HG03439 (cell line): ENCODE results near the gene SALL3.

Source experiments
- ATAC-seq: cut with Tn5 transposase; IDR thresholded peaks from one replicate; pipeline ENCODE4 v1.9.1; 2021; ENCODE audit warnings: mild to moderate bottlenecking, moderate library complexity; ENCODE audit not compliant: unreplicated experiment

The SALL3 gene

DNA sequence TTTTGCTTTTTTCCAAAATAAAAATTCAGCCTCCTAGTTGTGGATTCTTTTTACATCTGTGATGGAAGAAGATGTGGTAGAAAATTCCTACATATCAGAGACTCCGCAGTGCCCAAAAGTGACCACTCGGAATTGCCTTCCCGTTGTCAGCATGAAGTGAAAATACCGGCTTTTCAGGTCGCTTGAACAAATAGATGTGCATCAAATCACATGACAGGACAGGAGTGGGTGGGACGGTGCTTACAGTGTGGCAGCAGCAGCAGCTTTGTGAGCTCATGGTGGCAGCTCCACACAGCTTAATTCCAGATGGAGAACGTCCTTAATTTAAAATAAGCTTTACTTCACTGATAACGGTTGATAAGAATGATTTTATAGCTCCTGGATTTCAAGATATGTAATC, 20.3 kb downstream of the SALL3 start:
- ATAC-seq, result no peak

DNA sequence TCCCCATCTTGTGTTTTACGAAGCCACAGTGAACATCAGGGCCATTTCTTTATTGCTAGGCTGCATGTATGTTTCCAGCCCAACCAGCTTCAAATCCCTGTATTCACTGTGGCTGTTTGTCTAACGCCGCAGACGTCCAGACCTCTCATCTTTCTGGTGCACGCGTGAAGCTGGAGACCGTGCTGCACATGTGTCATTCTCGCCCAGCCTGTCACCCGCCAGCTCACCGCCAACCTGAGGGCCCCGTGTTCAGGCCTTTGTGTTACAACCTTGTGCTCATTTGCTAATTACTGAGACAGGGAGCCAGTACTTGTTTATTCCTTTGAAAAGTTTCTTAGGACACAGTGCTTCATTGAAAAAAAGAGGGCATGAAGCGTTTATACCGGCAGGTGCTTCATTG, 21.4 kb downstream of the SALL3 start:
- ATAC-seq, result no peak

DNA sequence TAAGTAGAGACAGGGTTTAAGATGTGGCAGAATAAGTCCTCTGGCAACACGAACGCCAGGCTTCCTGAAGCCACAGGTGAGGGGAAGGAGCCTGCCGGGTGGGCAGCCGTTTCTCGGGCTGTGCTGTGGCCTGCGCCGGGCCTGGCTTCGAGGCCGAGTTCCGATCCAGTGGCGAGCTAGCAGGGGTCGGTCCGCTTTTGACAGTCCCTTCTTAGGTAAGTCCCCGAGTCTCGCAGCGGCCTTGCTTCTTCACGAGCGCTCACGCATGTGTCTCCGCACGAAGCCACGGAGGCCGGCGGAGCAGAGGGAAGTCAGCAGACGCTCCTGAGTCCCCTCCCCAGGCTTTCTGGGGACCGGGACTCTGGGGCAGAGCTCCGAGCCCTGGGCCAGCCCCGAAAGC, 26.0 kb downstream of the SALL3 start:
- no peak for ATAC-seq

DNA sequence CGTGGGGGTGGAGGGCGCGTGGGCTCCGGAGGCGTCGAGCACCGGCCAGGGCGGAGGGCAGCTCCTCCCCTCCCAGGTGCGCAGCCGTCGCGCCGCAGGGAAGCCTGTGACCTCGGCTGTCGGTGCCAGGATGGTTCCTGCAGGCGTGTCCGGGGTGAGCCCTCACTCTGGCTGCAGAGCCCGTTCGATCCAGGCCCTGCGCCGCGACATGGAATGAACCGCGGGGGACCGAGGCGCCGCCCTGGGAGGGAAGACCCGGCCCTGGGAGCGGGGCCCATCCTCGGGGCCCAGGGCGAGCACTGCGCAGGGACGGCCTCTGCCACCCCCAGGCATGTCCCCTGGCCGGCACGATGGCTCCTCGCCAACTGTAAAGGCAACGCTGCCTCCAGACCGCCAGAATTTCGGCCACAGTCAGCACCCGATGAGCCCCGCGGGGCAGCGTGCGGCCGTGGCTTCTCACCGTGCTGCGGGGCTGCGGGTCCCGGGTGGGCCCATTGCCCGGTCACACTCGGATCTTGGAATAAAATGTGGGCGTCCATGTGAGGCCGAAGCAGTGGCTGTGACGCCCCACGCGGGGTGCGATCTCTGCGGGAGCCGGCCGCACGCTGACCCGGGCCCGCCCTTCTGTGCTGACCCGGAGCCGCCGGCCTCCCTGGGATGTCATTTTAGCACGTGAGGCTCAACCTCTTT, 26.6 kb downstream of the SALL3 start:
- ATAC-seq, result no peak

DNA sequence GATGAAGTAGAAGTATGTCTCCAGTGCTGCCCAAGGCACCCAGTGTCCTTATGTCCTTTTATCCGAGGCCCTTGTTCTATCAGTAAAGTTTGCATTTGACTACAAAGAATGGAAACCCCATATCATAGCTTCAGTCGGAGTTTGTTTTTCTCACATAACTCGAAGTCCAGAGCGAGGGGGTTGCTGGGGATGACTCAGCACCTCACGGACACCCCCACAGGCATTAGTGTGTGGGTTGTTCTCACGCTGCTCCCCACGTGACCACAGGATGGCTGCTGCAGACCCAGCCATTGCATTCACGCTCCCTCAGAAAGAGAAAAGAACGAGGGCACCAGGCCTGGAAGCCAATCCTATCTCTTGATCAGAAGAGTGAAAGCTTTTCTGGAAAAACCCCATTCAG, 27.8 kb downstream of the SALL3 start:
- ATAC-seq, result no peak

DNA sequence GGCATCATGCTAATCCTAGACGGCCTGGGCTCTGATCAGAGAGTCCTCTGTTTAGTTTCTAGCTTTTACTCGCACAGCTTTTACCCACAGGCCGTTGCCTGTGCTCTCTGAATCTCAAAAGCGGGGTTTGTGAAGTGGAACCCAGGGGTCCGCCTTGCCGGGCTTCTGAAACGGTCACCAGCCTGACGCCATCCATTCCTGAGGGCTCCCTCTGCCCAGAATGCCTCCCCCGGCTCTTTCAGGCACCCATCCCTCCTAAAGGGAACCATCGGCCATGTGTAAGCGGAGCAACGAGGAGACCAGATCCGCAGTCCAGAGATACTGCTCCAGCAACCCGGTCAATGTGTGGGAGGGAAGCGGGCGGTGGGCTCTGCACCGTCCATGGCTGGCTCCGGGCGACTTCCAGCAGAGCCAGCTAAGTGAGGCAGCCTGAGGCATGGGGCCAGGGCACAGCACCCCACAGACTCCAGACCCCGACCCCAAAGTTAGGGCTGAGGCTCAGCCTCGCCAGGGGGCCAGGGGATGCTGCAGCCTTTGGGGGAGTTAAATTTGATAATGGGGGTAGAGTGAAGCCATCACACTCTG, 28.8 kb downstream of the SALL3 start:
- no peak for ATAC-seq

DNA sequence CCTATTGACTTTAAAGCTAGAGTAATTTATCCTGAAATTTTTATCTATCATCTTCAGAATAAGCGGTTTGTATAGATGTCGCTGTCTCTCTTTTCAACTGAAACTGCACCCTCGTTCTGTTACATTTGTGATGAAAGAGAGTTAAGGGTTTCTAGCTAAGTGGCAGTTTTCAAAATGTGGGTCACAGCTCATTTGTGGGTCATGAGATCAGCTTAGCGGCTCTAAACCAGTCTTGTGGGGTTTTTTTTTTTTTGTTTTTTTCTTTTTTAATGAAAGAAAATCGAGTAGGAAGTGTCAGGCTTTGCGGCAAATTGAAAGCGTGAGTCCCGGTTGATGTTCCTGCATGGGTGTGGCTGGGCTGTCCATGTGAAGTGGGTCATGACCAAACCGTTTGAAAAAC, 31.2 kb downstream of the SALL3 start:
- ATAC-seq, result no peak

DNA sequence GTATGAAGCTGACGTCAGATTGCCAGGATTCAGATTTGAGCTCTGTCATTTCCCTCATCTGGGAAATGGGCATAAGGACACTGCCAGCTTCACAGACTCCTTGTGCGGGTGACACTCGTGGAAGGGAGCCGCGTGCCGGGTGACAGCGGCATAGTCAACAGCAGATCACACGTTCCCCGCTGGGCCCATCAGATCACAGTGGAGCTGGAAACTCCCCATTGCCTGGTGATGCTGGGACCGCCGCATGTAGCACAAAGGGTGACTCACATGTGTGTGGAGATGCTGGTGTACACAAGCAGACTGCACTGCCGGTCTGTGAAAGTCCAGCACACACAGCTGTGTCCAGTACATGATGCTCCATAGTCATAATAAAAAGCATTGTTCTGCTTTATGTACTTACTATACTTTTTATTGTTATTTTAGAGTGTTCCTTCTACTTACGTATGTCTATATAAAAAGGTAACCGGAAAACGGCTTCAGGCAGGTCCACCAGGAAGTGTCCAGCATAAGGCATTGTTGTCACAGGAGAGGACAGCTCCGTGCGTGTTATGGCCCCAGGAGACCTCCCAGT, 31.8 kb downstream of the SALL3 start:
- ATAC-seq, result no peak

DNA sequence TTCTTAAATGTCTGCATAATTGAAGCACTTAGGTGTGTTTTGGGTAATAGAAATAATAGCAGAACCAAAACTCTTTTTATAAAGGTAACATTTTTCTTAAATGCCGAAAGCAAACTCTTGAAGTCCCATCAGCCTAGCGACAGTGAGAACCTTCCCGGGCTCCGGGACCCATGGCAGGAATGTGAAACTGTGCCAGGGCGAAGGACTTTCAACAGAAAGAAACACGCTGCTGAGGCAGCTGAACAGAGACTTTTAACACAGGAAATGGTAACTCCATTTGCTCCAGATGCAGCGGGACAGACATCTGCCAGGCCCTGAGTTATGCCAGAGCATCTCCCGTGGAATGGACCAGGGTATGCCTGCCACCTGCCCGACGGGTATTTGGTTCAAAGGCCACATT, 34.3 kb downstream of the SALL3 start:
- no peak for ATAC-seq

DNA sequence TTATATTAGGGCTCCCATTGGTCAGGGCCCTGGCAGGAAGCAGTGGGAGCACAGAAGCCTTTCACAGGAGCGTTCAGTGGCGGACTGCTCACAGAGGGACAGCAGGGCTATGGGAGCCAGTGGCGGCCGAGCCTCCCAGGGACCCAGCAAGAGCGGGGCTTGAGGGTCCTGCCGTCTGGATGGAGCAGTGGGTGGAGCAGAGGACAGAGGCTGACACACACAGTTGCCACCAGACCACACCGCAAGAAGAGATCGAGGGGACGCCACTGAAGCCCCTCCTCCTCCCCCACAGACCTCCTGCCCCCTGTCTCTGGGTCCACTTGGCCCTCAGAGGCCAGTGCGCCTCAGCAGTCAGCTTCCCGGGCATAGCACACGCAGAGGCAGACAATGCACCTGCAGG, 39.3 kb downstream of the SALL3 start:
- no peak for ATAC-seq

DNA sequence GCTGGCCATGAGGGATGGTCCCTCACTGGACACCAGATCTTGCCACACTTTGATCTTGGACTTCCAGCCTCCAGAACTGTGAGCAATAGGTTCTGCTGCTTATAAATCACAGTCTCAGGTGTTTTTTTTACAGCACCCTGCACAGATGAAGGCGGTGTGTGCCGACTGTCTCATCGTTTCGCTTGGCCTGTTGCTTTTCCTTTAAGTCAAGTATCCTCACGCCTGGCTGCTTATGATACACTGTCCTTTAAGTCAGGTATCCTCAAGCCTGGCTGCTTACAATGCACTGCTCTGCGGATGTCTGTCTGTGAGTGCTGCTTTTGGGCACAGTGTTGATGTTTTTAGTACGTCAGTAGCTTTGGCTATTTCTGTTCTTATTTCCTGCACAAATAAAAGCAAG, 40.3 kb downstream of the SALL3 start:
- ATAC-seq, result no peak

DNA sequence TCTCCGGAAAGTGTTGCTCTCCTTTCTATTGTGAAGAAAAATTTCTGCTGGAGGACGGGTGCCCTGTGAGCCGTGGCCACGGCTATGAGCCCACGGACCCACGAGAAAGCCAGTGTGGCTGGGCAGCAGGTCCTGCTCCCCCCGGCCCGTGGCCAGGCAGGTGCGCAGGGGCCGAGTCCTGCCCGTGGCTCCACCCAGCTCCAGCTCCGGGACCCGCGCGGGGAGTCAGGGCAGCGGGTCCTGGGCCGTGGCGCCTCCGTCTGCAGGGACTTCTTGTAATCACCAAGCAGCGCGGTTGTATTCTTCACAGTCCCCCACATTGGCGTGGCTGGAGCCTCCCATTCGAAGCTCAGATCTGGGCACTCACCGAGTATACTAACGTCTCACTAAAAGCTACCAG, 43.0 kb downstream of the SALL3 start:
- ATAC-seq, result no peak

DNA sequence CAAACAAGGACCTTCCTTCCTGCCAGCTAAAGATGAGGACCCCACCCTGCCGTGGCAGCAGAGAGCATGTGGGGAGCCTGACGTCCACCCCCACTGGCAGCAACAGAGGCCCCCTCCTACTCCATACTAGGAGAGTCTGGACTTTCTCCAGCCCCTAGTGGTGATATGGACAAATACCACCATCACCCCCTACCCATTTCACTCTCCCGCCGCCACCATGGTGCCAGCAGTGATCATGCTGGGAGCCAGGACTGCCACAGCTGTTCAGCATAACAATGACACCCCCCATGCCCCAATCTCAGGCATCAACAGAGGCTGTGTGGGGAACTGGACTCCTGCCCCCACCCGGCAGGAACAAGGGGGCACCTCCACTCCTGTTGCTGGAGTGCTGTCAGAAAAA, 46.9 kb downstream of the SALL3 start:
- ATAC-seq, result no peak

DNA sequence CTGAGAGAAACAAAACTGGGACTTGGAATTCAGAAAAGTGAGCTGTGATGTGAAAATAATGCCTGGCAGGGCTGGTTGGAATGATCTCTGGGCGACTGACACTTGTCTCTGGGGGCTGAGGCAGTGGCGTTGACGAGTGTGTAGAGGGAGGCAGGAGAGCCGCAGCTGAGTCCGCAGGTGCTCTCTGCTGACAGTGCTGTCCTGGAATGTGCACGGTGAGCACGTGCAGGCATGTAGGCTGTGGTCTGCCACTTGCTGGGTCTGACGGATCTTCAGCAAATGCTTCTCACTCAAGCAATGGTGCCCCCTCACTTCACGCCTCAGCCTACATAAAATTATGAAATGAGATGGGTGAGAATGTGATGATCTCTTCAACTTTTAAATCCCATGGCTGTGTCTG, 51.1 kb downstream of the SALL3 start:
- ATAC-seq, result no peak

DNA sequence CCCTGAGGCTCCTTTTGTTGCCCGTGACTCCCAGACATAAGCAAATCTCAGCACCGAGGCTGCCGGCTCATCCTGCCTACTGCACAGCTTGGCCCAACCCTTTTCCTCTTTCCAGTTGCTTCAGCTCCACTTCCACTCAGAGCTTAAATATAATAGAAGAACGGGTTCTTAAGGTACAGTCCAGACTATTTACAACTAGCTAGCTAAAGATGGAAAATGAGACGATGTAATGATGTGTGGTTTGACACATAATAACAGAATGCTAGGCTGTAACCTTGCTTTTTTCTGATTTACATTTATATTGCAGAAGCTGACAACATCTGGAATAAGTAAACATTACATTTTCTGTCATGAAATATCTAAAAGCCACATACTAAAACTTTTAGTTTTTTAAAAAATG, 62.7 kb downstream of the SALL3 start:
- no peak for ATAC-seq

DNA sequence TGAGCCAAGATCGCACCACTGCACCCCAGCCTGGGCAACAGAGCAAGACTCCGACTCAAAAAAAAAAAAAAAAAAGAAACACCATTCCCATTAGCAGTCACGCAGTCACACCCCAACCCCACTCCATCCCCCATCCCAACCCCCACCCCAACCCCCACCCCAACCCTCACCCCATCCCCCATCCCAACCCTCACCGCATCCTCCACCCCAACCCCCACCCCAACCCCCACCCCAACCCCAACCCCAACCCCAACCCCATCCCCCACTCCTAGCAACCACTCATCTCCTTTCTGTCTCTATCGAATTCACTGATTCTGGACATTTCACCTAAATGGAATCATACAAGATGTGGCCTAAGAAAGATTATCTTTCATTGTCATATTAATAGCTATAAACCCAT, 63.7 kb downstream of the SALL3 start:
- no peak for ATAC-seq

DNA sequence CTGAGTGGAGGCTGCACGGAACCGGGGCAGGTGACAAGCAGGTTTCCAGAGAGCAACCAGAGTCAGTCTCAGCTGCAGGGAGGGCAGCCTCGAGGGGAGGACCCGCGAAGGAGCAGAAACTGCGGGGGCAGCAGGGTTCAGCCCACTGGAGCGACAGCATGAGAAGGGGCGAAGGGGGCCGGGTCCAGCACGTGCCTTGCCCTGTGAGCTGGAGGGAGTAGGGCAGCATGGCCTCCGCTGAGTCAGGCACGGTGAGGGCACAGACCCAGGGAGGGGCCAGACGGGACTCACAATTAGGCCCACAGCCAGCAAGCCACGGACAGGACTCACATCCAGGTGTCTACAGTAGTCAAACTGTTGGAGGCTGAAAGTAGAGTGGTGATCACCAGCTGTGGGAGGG, 66.9 kb downstream of the SALL3 start:
- no peak for ATAC-seq

DNA sequence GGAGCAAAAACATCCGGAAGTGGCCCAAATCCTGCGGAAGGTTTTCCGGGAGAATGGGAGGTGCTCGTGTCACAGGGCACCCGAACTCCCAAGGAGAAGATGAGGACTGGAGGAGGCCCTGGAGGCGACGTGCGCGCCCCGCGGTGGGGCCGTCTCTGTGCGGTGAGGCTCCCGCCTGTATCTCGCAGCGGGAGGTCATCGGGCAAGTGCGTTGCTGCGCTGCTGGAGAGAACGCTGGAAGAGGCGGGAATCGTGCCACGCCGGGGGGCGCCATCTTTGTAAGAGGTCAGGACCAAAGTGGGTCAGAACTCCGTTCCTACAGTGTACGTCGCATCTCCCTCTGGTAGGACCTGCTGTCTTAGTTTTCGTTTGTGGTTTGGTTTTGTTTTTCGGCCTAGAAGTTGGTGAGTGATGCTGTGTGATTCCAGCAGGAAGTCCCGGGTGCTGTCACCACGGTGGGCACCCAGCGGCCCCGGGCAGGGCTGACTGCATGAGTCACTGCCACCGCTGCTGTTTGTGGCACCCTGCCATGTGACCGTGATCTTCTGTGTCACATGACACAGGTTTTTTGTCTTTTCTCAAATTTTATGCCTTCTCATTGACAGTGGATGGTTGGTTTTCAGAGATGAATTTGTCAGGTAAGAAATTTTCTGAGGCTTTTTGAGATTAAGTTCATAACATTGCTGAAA, 68.1 kb downstream of the SALL3 start:
- ATAC-seq, result no peak

DNA sequence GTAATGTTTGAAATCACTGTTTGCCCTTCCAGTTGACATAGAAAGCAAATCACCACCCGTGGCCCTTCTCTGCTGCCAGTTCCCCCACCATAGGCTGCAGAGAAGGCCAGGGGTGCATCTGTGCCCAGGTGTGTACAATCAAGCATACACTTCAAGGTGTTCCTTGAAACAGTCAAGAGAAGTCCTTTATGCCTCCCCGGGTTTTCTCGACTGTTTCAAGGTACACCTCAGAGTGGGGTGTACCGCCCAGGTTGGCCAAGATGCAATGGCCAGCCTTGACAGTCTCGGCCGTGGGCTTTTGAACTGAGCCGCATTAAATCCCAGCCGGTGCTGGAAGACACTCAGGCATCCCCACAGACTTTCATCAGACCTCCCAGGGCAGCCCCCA, 68.6 kb downstream of the SALL3 start:
- ATAC-seq, result no peak

DNA sequence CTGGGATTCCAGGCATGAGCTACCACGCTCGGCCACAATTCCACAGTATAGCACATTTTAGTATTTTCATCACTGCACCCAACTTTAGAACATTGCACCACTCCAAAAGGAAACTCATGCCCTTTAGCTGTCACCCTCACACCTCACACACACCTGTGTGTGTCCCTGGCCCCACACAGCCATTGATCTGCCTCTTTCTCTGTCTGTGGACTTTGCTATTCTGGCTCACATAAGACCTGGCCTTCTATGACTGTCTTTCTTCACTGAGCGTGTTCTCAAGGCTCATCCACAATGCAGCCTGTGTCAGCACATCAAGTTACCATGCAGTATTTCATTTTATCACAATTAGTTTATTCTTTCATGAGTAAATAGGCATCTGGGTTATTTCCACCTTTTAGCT, 69.9 kb downstream of the SALL3 start:
- ATAC-seq, result no peak
